GM23338 (cell line): ENCODE data around the gene ARHGAP10. TPM values are rescaled to one million over a fixed set of nuclear protein-coding genes. Genes with fewer than 3 reads are reported as not detected.
A peak's percentile ranks its signal among the peaks of the same experiment; 100 is the strongest.

Experiments
- ATAC-seq: fragments of 200-7000 bp; cut with Tn5 transposase; 3 replicates; pipeline ENCODE4 v1.9.1; 2020
- DNase-seq: peaks from one replicate; pipeline ENCODE4 v3.0.0-alpha.2; 2015; ENCODE audit warnings: low spot score
- H2AFZ ChIP-seq: fragments of 200-600 bp; sonication (generic); 2 replicates; pipeline ENCODE4 v1.8.0; 2016; ENCODE audit warnings: antibody characterized with exemption, mild to moderate bottlenecking, moderate library complexity
- H3F3A ChIP-seq: fragments of 200-600 bp; sonication (generic); replicated peaks from 2 replicates; pipeline ENCODE4 v1.8.0; 2017; ENCODE audit warnings: antibody characterized with exemption, mixed run types, low read depth
- H3K27ac ChIP-seq: fragments of 200-600 bp; sonication (generic); 2 replicates; pipeline ENCODE4 v1.6.1; 2016; ENCODE audit warnings: low read depth
- H3K27me3 ChIP-seq: fragments of 200-600 bp; sonication (generic); 2 replicates; pipeline ENCODE4 v1.8.0; 2016; ENCODE audit warnings: mild to moderate bottlenecking, mixed run types, moderate library complexity; ENCODE audit not compliant: insufficient read depth
- H3K36me3 ChIP-seq: fragments of 200-600 bp; sonication (generic); 2 replicates; pipeline ENCODE4 v1.8.0; 2016; ENCODE audit warnings: mild to moderate bottlenecking; ENCODE audit not compliant: insufficient read depth
- H3K4me1 ChIP-seq: fragments of 200-600 bp; sonication (generic); 2 replicates; pipeline ENCODE4 v1.8.0; 2016; ENCODE audit warnings: mild to moderate bottlenecking, moderate library complexity; ENCODE audit not compliant: insufficient read depth
- H3K4me2 ChIP-seq: fragments of 200-600 bp; sonication (generic); 2 replicates; pipeline ENCODE4 v1.7.1; 2017; ENCODE audit warnings: mixed run types
- H3K4me3 ChIP-seq: fragments of 200-600 bp; sonication (generic); 2 replicates; pipeline ENCODE4 v1.6.1; 2016; ENCODE audit warnings: mixed run types
- H3K79me2 ChIP-seq: fragments of 200-600 bp; sonication (generic); replicated peaks from 2 replicates; pipeline ENCODE4 v1.8.0; 2017; ENCODE audit warnings: mild to moderate bottlenecking; ENCODE audit not compliant: insufficient read depth
- H3K9me2 ChIP-seq: fragments of 200-600 bp; sonication (generic); 2 replicates; pipeline ENCODE4 v1.8.0; 2017; ENCODE audit not compliant: insufficient read depth
- H4K20me1 ChIP-seq: fragments of 200-600 bp; sonication (generic); replicated peaks from 2 replicates; pipeline ENCODE4 v1.8.0; 2017; ENCODE audit warnings: mild to moderate bottlenecking; ENCODE audit not compliant: insufficient read depth
- H3K27ac Mint-ChIP-seq: 2 replicates; pipeline ENCODE4 v1.8.0; 2020; ENCODE audit warnings: inconsistent platforms, mild to moderate bottlenecking, moderate library complexity, mixed read lengths
- H3K27me3 Mint-ChIP-seq: 3 replicates; pipeline ENCODE4 v1.8.0; 2022; ENCODE audit warnings: low read depth, mild to moderate bottlenecking, moderate library complexity, mixed read lengths, inconsistent platforms; ENCODE audit not compliant: insufficient read depth, poor library complexity
- H3K36me3 Mint-ChIP-seq: 3 replicates; pipeline ENCODE4 v1.8.0; 2021; ENCODE audit warnings: low read depth, mild to moderate bottlenecking, inconsistent platforms, moderate library complexity, mixed read lengths
- H3K4me1 Mint-ChIP-seq: 3 replicates; pipeline ENCODE4 v1.8.0; 2020; ENCODE audit warnings: mild to moderate bottlenecking, inconsistent platforms, mixed read lengths
- H3K4me3 Mint-ChIP-seq: 3 replicates; pipeline ENCODE4 v1.8.0; 2021; ENCODE audit warnings: moderate library complexity, mild to moderate bottlenecking, inconsistent platforms, mixed read lengths
- H3K9me3 Mint-ChIP-seq: 3 replicates; pipeline ENCODE4 v1.8.0; 2020; ENCODE audit warnings: moderate library complexity, mild to moderate bottlenecking, inconsistent platforms, mixed read lengths
- JUNB ChIP-seq: IDR thresholded peaks from one replicate; pipeline ENCODE4 v1.6.1; 2016; ENCODE audit warnings: antibody characterized with exemption; ENCODE audit not compliant: unreplicated experiment
- ZNF114 ChIP-seq: fragments of 250-450 bp; sonication (Bioruptor Pico); IDR thresholded peaks from 2 replicates; pipeline ENCODE4 v1.5.0; 2020; ENCODE audit warnings: mild to moderate bottlenecking, moderate library complexity
- polyA plus RNA-seq: library from polyadenylated mRNA; unstranded; fragments of >200 nt; fragmentation: Nextera tagmentation; extraction: Ambion mirVana; gene quantifications from 2 replicates; pipeline ENCODE4 v1.2.1, GENCODE V29; 2016
- total RNA-seq: library from RNA; depleted of rRNA; stranded (reverse); fragments of >200 nt; shearing (Covaris generic); gene quantifications from 2 replicates; pipeline ENCODE4 v1.2.3, GENCODE V29; 2014
- TF ChIP-seq, protein P1 (sequence below): fragments of 250-450 bp; sonication (Bioruptor Pico); IDR thresholded peaks from 2 replicates; pipeline ENCODE4 v1.5.0; 2020; ENCODE audit warnings: mild to moderate bottlenecking, moderate library complexity

ARHGAP10 gene
- total and polyA plus RNA-seq, 2 experiments from 2014 or later = 5.1 to 6.3 TPM

DNA sequence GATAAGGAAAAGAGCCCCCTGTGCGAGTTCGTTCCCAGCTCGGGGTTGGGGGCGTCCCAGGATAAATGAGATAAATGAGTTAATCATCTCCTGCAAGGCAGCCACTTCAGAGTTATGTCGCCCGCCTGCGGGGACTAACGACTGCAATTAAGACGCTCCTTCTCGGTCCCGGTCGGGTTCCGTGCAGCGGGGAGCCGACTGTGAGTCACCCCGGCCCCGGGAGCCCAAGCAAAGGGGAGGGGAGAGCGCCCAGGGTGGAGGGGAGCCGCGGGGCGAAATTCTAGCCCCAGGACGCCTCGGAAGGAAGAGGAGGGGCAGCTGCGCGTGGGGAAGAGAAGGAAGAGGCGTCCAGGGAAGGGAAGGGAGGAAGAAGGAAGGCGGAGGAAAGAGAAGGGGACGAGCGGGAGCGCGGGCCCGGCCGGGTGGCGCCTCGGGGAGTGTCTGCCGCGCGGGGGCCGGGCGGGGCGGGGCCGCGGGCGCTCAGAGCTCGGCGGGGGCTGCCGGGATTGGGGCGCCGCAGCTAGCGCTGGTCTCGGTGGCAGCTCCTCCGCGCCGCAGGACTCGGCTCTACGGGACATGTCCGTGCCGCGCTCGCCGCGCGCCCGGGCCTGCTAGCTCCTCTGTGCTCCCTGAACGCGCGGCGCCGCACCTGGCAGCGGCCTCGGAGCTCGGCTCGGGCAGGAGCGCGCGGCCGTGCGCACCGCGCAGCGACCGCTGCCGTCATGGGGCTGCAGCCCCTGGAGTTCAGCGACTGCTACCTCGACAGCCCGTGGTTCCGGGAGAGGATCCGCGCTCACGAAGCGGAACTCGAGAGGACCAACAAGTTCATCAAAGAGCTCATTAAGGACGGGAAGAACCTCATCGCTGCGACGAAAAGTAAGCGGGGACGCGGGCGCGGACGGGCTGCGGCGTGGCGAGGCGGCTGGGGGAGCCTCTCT is at the start of gene ARHGAP10 (continued):
- TF ChIP-seq, protein P1, sequence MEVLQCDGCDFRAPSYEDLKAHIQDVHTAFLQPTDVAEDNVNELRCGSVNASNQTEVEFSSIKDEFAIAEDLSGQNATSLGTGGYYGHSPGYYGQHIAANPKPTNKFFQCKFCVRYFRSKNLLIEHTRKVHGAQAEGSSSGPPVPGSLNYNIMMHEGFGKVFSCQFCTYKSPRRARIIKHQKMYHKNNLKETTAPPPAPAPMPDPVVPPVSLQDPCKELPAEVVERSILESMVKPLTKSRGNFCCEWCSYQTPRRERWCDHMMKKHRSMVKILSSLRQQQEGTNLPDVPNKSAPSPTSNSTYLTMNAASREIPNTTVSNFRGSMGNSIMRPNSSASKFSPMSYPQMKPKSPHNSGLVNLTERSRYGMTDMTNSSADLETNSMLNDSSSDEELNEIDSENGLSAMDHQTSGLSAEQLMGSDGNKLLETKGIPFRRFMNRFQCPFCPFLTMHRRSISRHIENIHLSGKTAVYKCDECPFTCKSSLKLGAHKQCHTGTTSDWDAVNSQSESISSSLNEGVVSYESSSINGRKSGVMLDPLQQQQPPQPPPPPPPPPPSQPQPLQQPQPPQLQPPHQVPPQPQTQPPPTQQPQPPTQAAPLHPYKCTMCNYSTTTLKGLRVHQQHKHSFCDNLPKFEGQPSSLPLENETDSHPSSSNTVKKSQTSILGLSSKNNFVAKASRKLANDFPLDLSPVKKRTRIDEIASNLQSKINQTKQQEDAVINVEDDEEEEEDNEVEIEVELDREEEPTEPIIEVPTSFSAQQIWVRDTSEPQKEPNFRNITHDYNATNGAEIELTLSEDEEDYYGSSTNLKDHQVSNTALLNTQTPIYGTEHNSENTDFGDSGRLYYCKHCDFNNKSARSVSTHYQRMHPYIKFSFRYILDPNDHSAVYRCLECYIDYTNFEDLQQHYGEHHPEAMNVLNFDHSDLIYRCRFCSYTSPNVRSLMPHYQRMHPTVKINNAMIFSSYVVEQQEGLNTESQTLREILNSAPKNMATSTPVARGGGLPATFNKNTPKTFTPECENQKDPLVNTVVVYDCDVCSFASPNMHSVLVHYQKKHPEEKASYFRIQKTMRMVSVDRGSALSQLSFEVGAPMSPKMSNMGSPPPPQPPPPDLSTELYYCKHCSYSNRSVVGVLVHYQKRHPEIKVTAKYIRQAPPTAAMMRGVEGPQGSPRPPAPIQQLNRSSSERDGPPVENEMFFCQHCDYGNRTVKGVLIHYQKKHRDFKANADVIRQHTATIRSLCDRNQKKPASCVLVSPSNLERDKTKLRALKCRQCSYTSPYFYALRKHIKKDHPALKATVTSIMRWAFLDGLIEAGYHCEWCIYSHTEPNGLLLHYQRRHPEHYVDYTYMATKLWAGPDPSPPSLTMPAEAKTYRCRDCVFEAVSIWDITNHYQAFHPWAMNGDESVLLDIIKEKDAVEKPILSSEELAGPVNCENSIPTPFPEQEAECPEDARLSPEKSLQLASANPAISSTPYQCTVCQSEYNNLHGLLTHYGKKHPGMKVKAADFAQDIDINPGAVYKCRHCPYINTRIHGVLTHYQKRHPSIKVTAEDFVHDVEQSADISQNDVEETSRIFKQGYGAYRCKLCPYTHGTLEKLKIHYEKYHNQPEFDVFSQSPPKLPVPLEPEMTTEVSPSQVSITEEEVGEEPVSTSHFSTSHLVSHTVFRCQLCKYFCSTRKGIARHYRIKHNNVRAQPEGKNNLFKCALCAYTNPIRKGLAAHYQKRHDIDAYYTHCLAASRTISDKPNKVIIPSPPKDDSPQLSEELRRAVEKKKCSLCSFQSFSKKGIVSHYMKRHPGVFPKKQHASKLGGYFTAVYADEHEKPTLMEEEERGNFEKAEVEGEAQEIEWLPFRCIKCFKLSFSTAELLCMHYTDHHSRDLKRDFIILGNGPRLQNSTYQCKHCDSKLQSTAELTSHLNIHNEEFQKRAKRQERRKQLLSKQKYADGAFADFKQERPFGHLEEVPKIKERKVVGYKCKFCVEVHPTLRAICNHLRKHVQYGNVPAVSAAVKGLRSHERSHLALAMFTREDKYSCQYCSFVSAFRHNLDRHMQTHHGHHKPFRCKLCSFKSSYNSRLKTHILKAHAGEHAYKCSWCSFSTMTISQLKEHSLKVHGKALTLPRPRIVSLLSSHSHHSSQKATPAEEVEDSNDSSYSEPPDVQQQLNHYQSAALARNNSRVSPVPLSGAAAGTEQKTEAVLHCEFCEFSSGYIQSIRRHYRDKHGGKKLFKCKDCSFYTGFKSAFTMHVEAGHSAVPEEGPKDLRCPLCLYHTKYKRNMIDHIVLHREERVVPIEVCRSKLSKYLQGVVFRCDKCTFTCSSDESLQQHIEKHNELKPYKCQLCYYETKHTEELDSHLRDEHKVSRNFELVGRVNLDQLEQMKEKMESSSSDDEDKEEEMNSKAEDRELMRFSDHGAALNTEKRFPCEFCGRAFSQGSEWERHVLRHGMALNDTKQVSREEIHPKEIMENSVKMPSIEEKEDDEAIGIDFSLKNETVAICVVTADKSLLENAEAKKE (CRISPR knock-in tag) = no peak
- no peak for TF ChIP-seq ZNF114 (CRISPR knock-in tag)

DNA sequence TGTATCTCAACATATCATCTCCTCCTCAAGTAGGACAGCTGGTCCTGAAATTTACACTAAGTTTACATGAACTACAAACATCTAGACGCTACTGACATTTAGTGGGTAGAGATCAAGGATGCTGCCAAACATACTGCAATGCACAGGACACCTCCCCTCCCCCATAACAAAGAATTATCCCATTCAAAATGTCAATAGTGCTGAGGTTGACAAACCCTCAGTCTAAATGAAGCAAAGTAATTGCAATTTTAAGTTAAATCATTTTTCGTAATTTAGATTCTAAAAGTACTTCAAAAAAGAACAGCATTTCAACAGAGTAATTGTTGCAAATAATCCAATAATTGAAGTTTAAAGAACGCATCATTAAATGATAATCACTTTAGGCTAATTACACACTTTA is 49.1 kb upstream of the ARHGAP10 start:
- no peaks in the 10 kb centered on the region; the same call in 1 of the 2 replicates for H4K20me1 ChIP-seq
- TF ChIP-seq JUNB (no peak), ZNF114 (CRISPR knock-in tag) (no peak)
- no peak for ATAC-seq
- H3K4me2 ChIP-seq = peak overlapping the region; percentile 93
- Mint-ChIP-seq H3K4me1 (peaks cover 14% of the 10 kb centered on the region), H3K36me3 (peaks cover 9% of the 10 kb centered on the region), H3K9me3 (no peaks in the 10 kb centered on the region), H3K27me3 (peaks cover 8% of the 10 kb centered on the region), H3K4me3 (peak overlapping the region; percentile 82), H3K27ac (no peak overlapping the region)
- H3K27ac ChIP-seq = no peak overlapping the region
- no peaks in the 10 kb centered on the region for H3F3A ChIP-seq
- no peaks in the 10 kb centered on the region for H3K36me3 ChIP-seq
- peak overlapping the region; percentile 81 for H3K4me3 ChIP-seq
- no peak for DNase-seq
- peaks cover 22% of the 10 kb centered on the region for H3K4me1 ChIP-seq
- H3K27me3 ChIP-seq = no peaks in the 10 kb centered on the region
- H3K9me2 ChIP-seq = peaks cover 5% of the 10 kb centered on the region; the same call in 1 of the 2 replicates
- H3K79me2 ChIP-seq = peaks cover 32% of the 10 kb centered on the region
- no peak overlapping the region for H2AFZ ChIP-seq
